Endothelial cell of umbilical vein (primary cell): ENCODE data around the gene CCDC194.

Experiments used
- EZH2 ChIP-seq: IDR thresholded peaks from 2 replicates; pipeline ENCODE4 v1.6.1; 2012; ENCODE audit warnings: borderline replicate concordance, low read depth, mild to moderate bottlenecking, moderate library complexity, low read length, inconsistent platforms; ENCODE audit not compliant: severe bottlenecking
- JUN ChIP-seq: IDR thresholded peaks from 2 replicates; pipeline ENCODE4 v1.6.1; 2011; ENCODE audit warnings: borderline replicate concordance, low read depth; ENCODE audit not compliant: insufficient read length, insufficient read depth
- MYC ChIP-seq: IDR thresholded peaks from one replicate; pipeline ENCODE4 v1.6.1; 2011; ENCODE audit warnings: mild to moderate bottlenecking, low read depth, low read length
- POLR2A ChIP-seq: IDR thresholded peaks from 2 replicates; pipeline ENCODE4 v1.6.1; 2012; ENCODE audit warnings: low read depth, mild to moderate bottlenecking, control low read depth, low read length
- POLR2AphosphoS5 ChIP-seq: IDR thresholded peaks from 2 replicates; pipeline ENCODE4 v1.6.1; 2012; ENCODE audit warnings: low read depth, mild to moderate bottlenecking, control low read depth, low read length, moderate library complexity; ENCODE audit not compliant: insufficient read depth
- TF ChIP-seq, protein P1 (sequence below), 2 donors: IDR thresholded peaks; 1 replicate in 1 of 2; 2 replicates in 1 of 2; pipeline ENCODE4 v1.5.1; 2011; ENCODE audit warnings: low read length in 2 of 2, mild to moderate bottlenecking in 2 of 2, moderate library complexity in 2 of 2, control low read depth in 1 of 2, inconsistent platforms in 1 of 2, low read depth in 1 of 2; ENCODE audit not compliant: insufficient read depth in 1 of 2; ENCODE audit errors: extremely low read depth in 1 of 2
- TF ChIP-seq, protein P2 (sequence below): IDR thresholded peaks from 2 replicates; pipeline ENCODE4 v1.6.1; 2011; ENCODE audit not compliant: insufficient read depth, insufficient read length

DNA sequence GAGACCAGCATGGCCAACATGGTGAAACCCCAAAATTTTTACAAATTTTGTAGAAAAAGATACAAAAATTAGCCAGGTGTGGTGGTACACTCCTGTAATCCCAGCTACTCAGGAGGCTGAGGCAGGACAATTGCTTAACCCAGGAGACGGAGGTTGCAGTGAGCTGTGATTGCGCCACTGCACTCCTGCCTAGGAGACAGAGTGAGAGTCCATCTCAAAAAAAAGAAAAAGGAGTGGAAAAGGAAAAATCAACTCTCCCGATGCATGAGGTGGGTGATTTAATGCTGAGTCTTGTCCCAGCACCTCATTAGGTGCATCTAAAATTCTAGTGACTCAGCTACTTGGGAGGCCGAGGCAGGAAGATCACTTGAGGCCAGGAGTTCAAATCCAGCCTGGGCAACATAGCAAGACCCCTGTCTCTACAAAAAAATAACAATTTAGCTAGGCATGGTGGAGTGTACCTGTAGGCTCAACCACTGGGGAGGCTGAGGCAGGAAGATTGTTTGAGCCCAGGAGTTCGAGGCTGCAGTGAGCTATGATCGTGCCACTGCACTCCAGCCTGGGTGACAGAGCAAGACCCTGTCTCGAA lies 36.8 kb downstream of the CCDC194 start:
- TF ChIP-seq EZH2 (no peak), JUN (no peak), MYC (no peak), POLR2A (no peak), POLR2AphosphoS5 (no peak)
- TF ChIP-seq, protein P1, sequence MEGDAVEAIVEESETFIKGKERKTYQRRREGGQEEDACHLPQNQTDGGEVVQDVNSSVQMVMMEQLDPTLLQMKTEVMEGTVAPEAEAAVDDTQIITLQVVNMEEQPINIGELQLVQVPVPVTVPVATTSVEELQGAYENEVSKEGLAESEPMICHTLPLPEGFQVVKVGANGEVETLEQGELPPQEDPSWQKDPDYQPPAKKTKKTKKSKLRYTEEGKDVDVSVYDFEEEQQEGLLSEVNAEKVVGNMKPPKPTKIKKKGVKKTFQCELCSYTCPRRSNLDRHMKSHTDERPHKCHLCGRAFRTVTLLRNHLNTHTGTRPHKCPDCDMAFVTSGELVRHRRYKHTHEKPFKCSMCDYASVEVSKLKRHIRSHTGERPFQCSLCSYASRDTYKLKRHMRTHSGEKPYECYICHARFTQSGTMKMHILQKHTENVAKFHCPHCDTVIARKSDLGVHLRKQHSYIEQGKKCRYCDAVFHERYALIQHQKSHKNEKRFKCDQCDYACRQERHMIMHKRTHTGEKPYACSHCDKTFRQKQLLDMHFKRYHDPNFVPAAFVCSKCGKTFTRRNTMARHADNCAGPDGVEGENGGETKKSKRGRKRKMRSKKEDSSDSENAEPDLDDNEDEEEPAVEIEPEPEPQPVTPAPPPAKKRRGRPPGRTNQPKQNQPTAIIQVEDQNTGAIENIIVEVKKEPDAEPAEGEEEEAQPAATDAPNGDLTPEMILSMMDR (IDR thresholded peaks at IDR 0.05; ENCODE audit: extremely low read depth in 1 of 2, insufficient read depth in 1 of 2, low read depth in 1 of 2, low read length in 2 of 2), result no peak
- TF ChIP-seq, protein P2, sequence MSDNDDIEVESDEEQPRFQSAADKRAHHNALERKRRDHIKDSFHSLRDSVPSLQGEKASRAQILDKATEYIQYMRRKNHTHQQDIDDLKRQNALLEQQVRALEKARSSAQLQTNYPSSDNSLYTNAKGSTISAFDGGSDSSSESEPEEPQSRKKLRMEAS, result no peak
